ENCODE data around the gene GAP43.

Gene GAP43

GRCh38 chr3:115588201-115589115 is 34.9 kb upstream of the GAP43 start:
- TF ChIP-seq CTCF (IDR thresholded peaks at IDR 0.05; ENCODE audit: low read depth, low read length), result no peak
- no peak overlapping the region for H3K4me3 ChIP-seq (ENCODE audit: low read depth, low read length)

- TF ChIP-seq CTCF (IDR thresholded peaks at IDR 0.05; ENCODE audit: low read depth, low read length), result no peak
- no peak overlapping the region for H3K4me3 ChIP-seq (ENCODE audit: low read depth, low read length)
Observed at GRCh38 chr3:115590873-115591272, 32.4 kb upstream of the GAP43 start.

GRCh38 chr3:115595611-115596275 is 27.6 kb upstream of the GAP43 start:
- H3K4me3 ChIP-seq (ENCODE audit: low read depth, low read length), result no peak overlapping the region
- no peak for TF ChIP-seq CTCF (IDR thresholded peaks at IDR 0.05; ENCODE audit: low read depth, low read length)

GRCh38 chr3:115598216-115598615 is 25.1 kb upstream of the GAP43 start:
- TF ChIP-seq CTCF (IDR thresholded peaks at IDR 0.05; ENCODE audit: low read depth, low read length), result no peak

GRCh38 chr3:115602194-115602593 is 21.1 kb upstream of the GAP43 start:
- no peak for TF ChIP-seq CTCF (IDR thresholded peaks at IDR 0.05; ENCODE audit: low read depth, low read length)
- no peak overlapping the region for H3K4me3 ChIP-seq (ENCODE audit: low read depth, low read length)

More at GRCh38 chr3:115598216-115598615, 25.1 kb upstream of the GAP43 start:
- no peak overlapping the region for H3K4me3 ChIP-seq (ENCODE audit: low read depth, low read length)

GRCh38 chr3:115611630-115612029 is 11.7 kb upstream of the GAP43 start:
- no peak for TF ChIP-seq CTCF (IDR thresholded peaks at IDR 0.05; ENCODE audit: low read depth, low read length)
- no peak overlapping the region for H3K4me3 ChIP-seq (ENCODE audit: low read depth, low read length)
